Measurements from ENCODE around the gene SLC17A2.

- TF ChIP-seq CTCF (conservative IDR thresholded peaks at IDR 0.05; ENCODE audit: low read depth, low read length) (no peak), USF2 (IDR thresholded peaks at IDR 0.05; ENCODE audit: low read depth, low read length) (no peak), RAD21 (IDR thresholded peaks at IDR 0.05; ENCODE audit: low read length) (no peak), POLR2A (IDR thresholded peaks at IDR 0.05; ENCODE audit: low read depth, low read length) (no peak), ELK1 (IDR thresholded peaks at IDR 0.05; ENCODE audit: borderline replicate concordance, low read depth, low read length) (no peak), CEBPB (IDR thresholded peaks at IDR 0.05; ENCODE audit: low read depth, low read length) (no peak), MAFK (IDR thresholded peaks at IDR 0.05; ENCODE audit: low read depth, low read length) (no peak), MAZ (IDR thresholded peaks at IDR 0.05; ENCODE audit: borderline replicate concordance, low read depth, low read length) (no peak), BHLHE40 (IDR thresholded peaks at IDR 0.05; ENCODE audit: low read depth, low read length) (no peak), SMC3 (IDR thresholded peaks at IDR 0.05; ENCODE audit: low read depth, low read length) (no peak), RCOR1 (IDR thresholded peaks at IDR 0.05; ENCODE audit: insufficient replicate concordance, low read length) (no peak), MXI1 (IDR thresholded peaks at IDR 0.05; ENCODE audit: borderline replicate concordance, low read depth, low read length) (no peak), RFX5 (IDR thresholded peaks at IDR 0.05; ENCODE audit: low read depth, low read length) (no peak), FOS (IDR thresholded peaks at IDR 0.05; ENCODE audit: low read depth, low read length) (no peak)
Observed at GRCh38 chr6:25934156-25934555, 3.7 kb upstream of the SLC17A2 start.

Data from IMR-90 (cell line).